Keratinocyte (primary cell): ENCODE results near the gene YIPF1. TPM values are rescaled to one million over a fixed set of nuclear protein-coding genes. Genes with fewer than 3 reads are reported as not detected.

Experiments
- DNase-seq: peaks from one replicate; pipeline ENCODE4 v3.0.0-alpha.2; 2011; ENCODE audit warnings: low read depth, missing footprints, low spot score
- FAIRE-seq: peaks from 2 replicates; lab custom pipeline; 2011; peaks lifted over from hg19 to GRCh38; lab: Jason Lieb, UNC
- H2AFZ ChIP-seq: 2 replicates; pipeline ENCODE4 v1.6.0; 2012; ENCODE audit warnings: low read length, control low read depth, inconsistent platforms; ENCODE audit not compliant: control insufficient read depth
- H3K27ac ChIP-seq: 2 replicates; pipeline ENCODE4 v1.5.1; 2011; ENCODE audit warnings: low read length; ENCODE audit not compliant: control insufficient read depth, insufficient read depth
- H3K27me3 ChIP-seq: 3 replicates; pipeline ENCODE4 v1.6.0; 2011; ENCODE audit warnings: low read length; ENCODE audit not compliant: control insufficient read depth, insufficient read depth; ENCODE audit errors: extremely low read depth
- H3K36me3 ChIP-seq, 2 experiments: 2 replicates in 1 of 2; 3 replicates in 1 of 2; pipeline ENCODE4 v1.5.1; 2011; ENCODE audit warnings: low read length in 2 of 2, mild to moderate bottlenecking in 1 of 2; ENCODE audit not compliant: control insufficient read depth in 2 of 2, insufficient read depth in 2 of 2; ENCODE audit errors: extremely low read depth in 1 of 2
- H3K4me1 ChIP-seq: 3 replicates; pipeline ENCODE4 v1.5.1; 2011; ENCODE audit warnings: low read length; ENCODE audit not compliant: control insufficient read depth, insufficient read depth; ENCODE audit errors: extremely low read depth
- H3K4me2 ChIP-seq: 3 replicates; pipeline ENCODE4 v1.6.0; 2011; ENCODE audit warnings: low read depth, low read length; ENCODE audit not compliant: control insufficient read depth, insufficient read depth; ENCODE audit errors: extremely low read depth
- H3K4me3 ChIP-seq, 3 experiments: fragments of 200-600 bp in 1 of 3; sonication (generic) in 1 of 3; 2 replicates in 2 of 3; 3 replicates in 1 of 3; pipeline ENCODE4 v1.5.1; 2011 to 2016; ENCODE audit warnings: low read length in 3 of 3, mild to moderate bottlenecking in 3 of 3, control low read depth in 2 of 3, inconsistent platforms in 1 of 3, low read depth in 1 of 3, mixed read lengths in 1 of 3, mixed run types in 1 of 3, moderate library complexity in 1 of 3; ENCODE audit not compliant: control insufficient read depth in 2 of 3, insufficient read depth in 2 of 3; ENCODE audit errors: extremely low read depth in 1 of 3
- H3K79me2 ChIP-seq: 2 replicates; pipeline ENCODE4 v1.6.0; 2012; ENCODE audit warnings: low read length; ENCODE audit not compliant: control insufficient read depth, insufficient read depth
- H3K9ac ChIP-seq: 3 replicates; pipeline ENCODE4 v1.6.0; 2011; ENCODE audit warnings: low read length; ENCODE audit not compliant: control insufficient read depth, insufficient read depth; ENCODE audit errors: extremely low read depth
- H3K9me1 ChIP-seq: 3 replicates; pipeline ENCODE4 v1.6.0; 2011; ENCODE audit warnings: low read length; ENCODE audit not compliant: control insufficient read depth, insufficient read depth; ENCODE audit errors: extremely low read depth
- H3K9me3 ChIP-seq: 2 replicates; pipeline ENCODE4 v1.5.1; 2012; ENCODE audit warnings: low read depth, low read length; ENCODE audit not compliant: control insufficient read depth
- H4K20me1 ChIP-seq: 3 replicates; pipeline ENCODE4 v1.6.0; 2011; ENCODE audit warnings: low read length; ENCODE audit not compliant: control insufficient read depth, insufficient read depth; ENCODE audit errors: extremely low read depth
- CTCF ChIP-seq, 3 experiments: IDR thresholded peaks in 1 of 3; conservative IDR thresholded peaks in 1 of 3; optimal IDR thresholded peaks in 1 of 3; 2 replicates in 2 of 3; 3 replicates in 1 of 3; pipeline versions ENCODE3 to v1.5.1; 2011; ENCODE audit warnings: low read length in 3 of 3, mild to moderate bottlenecking in 3 of 3, moderate library complexity in 2 of 3, control low read depth in 1 of 3, inconsistent platforms in 1 of 3; ENCODE audit not compliant: insufficient read depth in 2 of 3; ENCODE audit errors: extremely low read depth in 1 of 3
- EZH2 ChIP-seq: IDR thresholded peaks from one replicate; pipeline ENCODE4 v1.6.1; 2012; ENCODE audit warnings: inconsistent platforms, mild to moderate bottlenecking, low read length, moderate library complexity
- dilution Hi-C: fragments of 300-500 bp; cut with MboI; formaldehyde crosslinking; loops from one replicate; pipeline ENCODE4 v1.7.0; 2020; ENCODE audit warnings: low sequenced_read_pairs; ENCODE audit not compliant: extremely low pct_ligation_motif_present
- polyA plus RNA-seq, 5 experiments: library from polyadenylated mRNA; depleted of rRNA in 3 of 5; stranded (reverse) in 3 of 5; stranded (forward) in 1 of 5; unstranded in 1 of 5; fragments of >200 nt; gene quantifications; 1 replicate in 1 of 5; 2 replicates in 3 of 5; 3 replicates in 1 of 5; pipeline versions ENCODE4 v1.2.1 to v1.2.3, GENCODE V29; 2011 to 2012; ENCODE audit warnings: missing spikeins in 2 of 5, low read depth in 1 of 5, low replicate concordance in 1 of 5

The YIPF1 gene
- polyA plus RNA-seq, 1 donor (not counting 4 experiments of a cell fraction or from before 2014, with no cell fraction given) = 43.3 TPM

- Histone ChIP-seq H3K79me2 (no peaks in the 10 kb centered on the region), H3K4me1 (no peaks in the 10 kb centered on the region), H2AFZ (no peak overlapping the region), H4K20me1 (no peaks in the 10 kb centered on the region), H3K27ac (no peak overlapping the region), H3K36me3 (peaks cover 2 to 6% of the 10 kb centered on the region in 2 experiments), H3K4me2 (no peak overlapping the region), H3K4me3 (no peak overlapping the region), H3K9me1 (no peaks in the 10 kb centered on the region), H3K27me3 (no peaks in the 10 kb centered on the region), H3K9ac (no peak overlapping the region), H3K9me3 (peaks cover 5% of the 10 kb centered on the region)
- DNase-seq (no peak), FAIRE-seq (no peak)
- dilution Hi-C loops = no loop called here
- TF ChIP-seq EZH2 (no peak), CTCF (optimal IDR thresholded peaks at IDR 0.05 in 1 of 3, IDR thresholded peaks at IDR 0.05 in 1 of 3, conservative IDR thresholded peaks at IDR 0.05 in 1 of 3; ENCODE audit: extremely low read depth in 1 of 3, insufficient read depth in 2 of 3, low read length in 3 of 3) (no peak)
Observed at GRCh38 chr1:53936430-53936829, 46.8 kb upstream of the YIPF1 start.

GRCh38 chr1:53934170-53934765, 44.7 kb upstream of the YIPF1 start:
- H3K9ac ChIP-seq = no peak overlapping the region
- no peaks in the 10 kb centered on the region for H3K4me1 ChIP-seq
- no peak overlapping the region for H2AFZ ChIP-seq
- H4K20me1 ChIP-seq = no peaks in the 10 kb centered on the region
- H3K36me3 ChIP-seq = peaks cover 2 to 6% of the 10 kb centered on the region in 2 experiments
- TF ChIP-seq EZH2 (no peak), CTCF (optimal IDR thresholded peaks at IDR 0.05 in 1 of 3, IDR thresholded peaks at IDR 0.05 in 1 of 3, conservative IDR thresholded peaks at IDR 0.05 in 1 of 3; ENCODE audit: extremely low read depth in 1 of 3, insufficient read depth in 2 of 3, low read length in 3 of 3) (no peak)
- no peaks in the 10 kb centered on the region for H3K79me2 ChIP-seq
- FAIRE-seq (no peak), DNase-seq (no peak)
- H3K4me2 ChIP-seq = no peak overlapping the region
- H3K4me3 ChIP-seq = no peak overlapping the region
- no peaks in the 10 kb centered on the region for H3K9me1 ChIP-seq
- no peak overlapping the region for H3K27ac ChIP-seq
- no peaks in the 10 kb centered on the region for H3K27me3 ChIP-seq
- peaks cover 5% of the 10 kb centered on the region for H3K9me3 ChIP-seq
- dilution Hi-C loops = no loop called here
